HG03095 (cell line): Measurements from ENCODE around the gene WDR43.

ENCODE experiments used
- ATAC-seq: cut with Tn5 transposase; IDR thresholded peaks from one replicate; pipeline ENCODE4 v1.9.1; 2021; ENCODE audit warnings: moderate library complexity; ENCODE audit not compliant: unreplicated experiment

Gene WDR43

GRCh38 chr2:28991460-28991859, 97.0 kb downstream of the WDR43 start:
- ATAC-seq, result no peak

- no peak for ATAC-seq
Measured at GRCh38 chr2:28993206-28993960, 98.9 kb downstream of the WDR43 start.

- no peak for ATAC-seq
Measured at GRCh38 chr2:28994074-28994473, 99.6 kb downstream of the WDR43 start.

GRCh38 chr2:28994679-28995078, 100.2 kb downstream of the WDR43 start:
- no peak for ATAC-seq

- no peak for ATAC-seq
Measured at GRCh38 chr2:28995765-28996750, 101.6 kb downstream of the WDR43 start.

- ATAC-seq, result no peak
Measured at GRCh38 chr2:28997237-28997846, 102.9 kb downstream of the WDR43 start.
